Osteoblast (primary cell): ENCODE measurements around the gene BLOC1S6. TPM values are rescaled to one million over a fixed set of nuclear protein-coding genes. Genes with fewer than 3 reads are reported as not detected.

Source experiments
- DNase-seq: peaks from one replicate; pipeline ENCODE4 v3.0.0; 2011; ENCODE audit warnings: low spot score, mixed read lengths; ENCODE audit not compliant: insufficient read length; ENCODE audit errors: missing footprints
- H2AFZ ChIP-seq: 2 replicates; pipeline ENCODE4 v1.6.0; 2011; ENCODE audit warnings: mild to moderate bottlenecking, low read length
- H3K27ac ChIP-seq: 2 replicates; pipeline ENCODE4 v1.5.1; 2011; ENCODE audit warnings: mild to moderate bottlenecking, low read depth, low read length, moderate library complexity
- H3K27me3 ChIP-seq: 2 replicates; pipeline ENCODE4 v1.6.0; 2012; ENCODE audit warnings: mild to moderate bottlenecking, control low read depth, inconsistent platforms, low read length, moderate library complexity; ENCODE audit not compliant: insufficient read depth
- H3K36me3 ChIP-seq: 2 replicates; pipeline ENCODE4 v1.5.1; 2011; ENCODE audit warnings: mild to moderate bottlenecking, low read length, control low read depth, moderate library complexity; ENCODE audit not compliant: insufficient read depth
- H3K4me1 ChIP-seq: 2 replicates; pipeline ENCODE4 v1.5.1; 2011; ENCODE audit warnings: mild to moderate bottlenecking, low read length, control low read depth, moderate library complexity; ENCODE audit not compliant: insufficient read depth
- H3K4me2 ChIP-seq: 2 replicates; pipeline ENCODE4 v1.6.0; 2011; ENCODE audit warnings: mild to moderate bottlenecking, low read length; ENCODE audit not compliant: insufficient read depth
- H3K4me3 ChIP-seq: fragments of 200-600 bp; sonication (generic); 3 replicates; pipeline ENCODE4 v1.5.1; 2012; ENCODE audit warnings: mild to moderate bottlenecking, low read length, inconsistent platforms; ENCODE audit not compliant: insufficient read depth
- H3K79me2 ChIP-seq: 2 replicates; pipeline ENCODE4 v1.6.0; 2012; ENCODE audit warnings: mild to moderate bottlenecking, low read length, control low read depth, inconsistent platforms; ENCODE audit not compliant: insufficient read depth
- H3K9me3 ChIP-seq: 2 replicates; pipeline ENCODE4 v1.5.1; 2011; ENCODE audit warnings: low read depth, low read length, control low read depth
- H4K20me1 ChIP-seq: 2 replicates; pipeline ENCODE4 v1.6.0; 2012; ENCODE audit warnings: mild to moderate bottlenecking, low read length, control low read depth; ENCODE audit not compliant: insufficient read depth
- CTCF ChIP-seq: IDR thresholded peaks from 2 replicates; pipeline ENCODE4 v1.5.1; 2011; ENCODE audit warnings: mild to moderate bottlenecking, low read depth, low read length, moderate library complexity; ENCODE audit errors: extremely low read depth
- total RNA-seq: library from RNA; depleted of rRNA; stranded (reverse); fragments of >200 nt; gene quantifications from 2 replicates; pipeline ENCODE4 v1.2.3, GENCODE V29; 2012

BLOC1S6 gene
- total RNA-seq, 1 donor = 103 TPM

- peak overlapping the region; percentile 88 for H2AFZ ChIP-seq
- peak; percentile 44 for TF ChIP-seq CTCF
- H3K36me3 ChIP-seq = no peaks in the 10 kb centered on the region
- H4K20me1 ChIP-seq = no peaks in the 10 kb centered on the region
- H3K4me1 ChIP-seq = peaks cover 43% of the 10 kb centered on the region
- H3K27ac ChIP-seq = peak overlapping the region; percentile 68
- H3K27me3 ChIP-seq = no peaks in the 10 kb centered on the region
- H3K4me2 ChIP-seq = peak overlapping the region; percentile 89
- DNase-seq = no peak
- H3K9me3 ChIP-seq = no peaks in the 10 kb centered on the region
- peaks cover 30% of the 10 kb centered on the region for H3K79me2 ChIP-seq
- peak overlapping the region; percentile 86 for H3K4me3 ChIP-seq
Observed at GRCh38 chr15:45635191-45635638, 48.0 kb downstream of the BLOC1S6 start.

- Histone ChIP-seq H3K4me3 (peak overlapping the region; percentile 86), H3K4me1 (peaks cover 44% of the 10 kb centered on the region), H3K27ac (peak overlapping the region; percentile 68), H3K9me3 (no peaks in the 10 kb centered on the region), H2AFZ (peak overlapping the region; percentile 88), H3K79me2 (peaks cover 31% of the 10 kb centered on the region), H4K20me1 (no peaks in the 10 kb centered on the region), H3K4me2 (peak overlapping the region; percentile 89), H3K36me3 (no peaks in the 10 kb centered on the region), H3K27me3 (no peaks in the 10 kb centered on the region)
- TF ChIP-seq CTCF = no peak
- DNase-seq = no peak
Observed at GRCh38 chr15:45635763-45636292, 48.6 kb downstream of the BLOC1S6 start.

- no peak overlapping the region for H2AFZ ChIP-seq
- no peaks in the 10 kb centered on the region for H3K36me3 ChIP-seq
- TF ChIP-seq CTCF = no peak
- H3K4me1 ChIP-seq = peaks cover 47% of the 10 kb centered on the region
- no peaks in the 10 kb centered on the region for H3K27me3 ChIP-seq
- peak; percentile 25 for DNase-seq
- H3K4me3 ChIP-seq = peak overlapping the region; percentile 46
- peaks cover 31% of the 10 kb centered on the region for H3K79me2 ChIP-seq
- peak overlapping the region; percentile 94 for H3K27ac ChIP-seq
- peak overlapping the region; percentile 81 for H3K4me2 ChIP-seq
- H3K9me3 ChIP-seq = no peaks in the 10 kb centered on the region
- no peaks in the 10 kb centered on the region for H4K20me1 ChIP-seq
Observed at GRCh38 chr15:45637141-45637540, 50.0 kb downstream of the BLOC1S6 start.

- DNase-seq = peak; percentile 71
- H2AFZ ChIP-seq = peak overlapping the region; percentile 72
- peak overlapping the region; percentile 81 for H3K4me2 ChIP-seq
- H3K79me2 ChIP-seq = peaks cover 31% of the 10 kb centered on the region
- H3K27me3 ChIP-seq = no peaks in the 10 kb centered on the region
- H3K4me1 ChIP-seq = peaks cover 51% of the 10 kb centered on the region
- peak overlapping the region; percentile 46 for H3K4me3 ChIP-seq
- H3K9me3 ChIP-seq = no peaks in the 10 kb centered on the region
- no peak for TF ChIP-seq CTCF
- H3K36me3 ChIP-seq = no peaks in the 10 kb centered on the region
- H4K20me1 ChIP-seq = no peaks in the 10 kb centered on the region
- H3K27ac ChIP-seq = peak overlapping the region; percentile 94
Observed at GRCh38 chr15:45637552-45638033, 50.4 kb downstream of the BLOC1S6 start.
